ENCODE results near the gene ATXN2L. TPM values are rescaled to one million over a fixed set of nuclear protein-coding genes. Genes with fewer than 3 reads are reported as not detected.
"Not testable (repeated sequence)": the region's sequence is repeated elsewhere in the genome, so short reads cannot be mapped to it uniquely, and the experiment has no call there.

ATXN2L gene
- total RNA-seq (2014; rRNA removed; shearing (Covaris generic)) = 82.0 and 97.1 TPM in 2 replicates
- polyA plus RNA-seq (2014; cell fraction: nucleus; rRNA removed) = 135 and 157 TPM in 2 replicates

DNA sequence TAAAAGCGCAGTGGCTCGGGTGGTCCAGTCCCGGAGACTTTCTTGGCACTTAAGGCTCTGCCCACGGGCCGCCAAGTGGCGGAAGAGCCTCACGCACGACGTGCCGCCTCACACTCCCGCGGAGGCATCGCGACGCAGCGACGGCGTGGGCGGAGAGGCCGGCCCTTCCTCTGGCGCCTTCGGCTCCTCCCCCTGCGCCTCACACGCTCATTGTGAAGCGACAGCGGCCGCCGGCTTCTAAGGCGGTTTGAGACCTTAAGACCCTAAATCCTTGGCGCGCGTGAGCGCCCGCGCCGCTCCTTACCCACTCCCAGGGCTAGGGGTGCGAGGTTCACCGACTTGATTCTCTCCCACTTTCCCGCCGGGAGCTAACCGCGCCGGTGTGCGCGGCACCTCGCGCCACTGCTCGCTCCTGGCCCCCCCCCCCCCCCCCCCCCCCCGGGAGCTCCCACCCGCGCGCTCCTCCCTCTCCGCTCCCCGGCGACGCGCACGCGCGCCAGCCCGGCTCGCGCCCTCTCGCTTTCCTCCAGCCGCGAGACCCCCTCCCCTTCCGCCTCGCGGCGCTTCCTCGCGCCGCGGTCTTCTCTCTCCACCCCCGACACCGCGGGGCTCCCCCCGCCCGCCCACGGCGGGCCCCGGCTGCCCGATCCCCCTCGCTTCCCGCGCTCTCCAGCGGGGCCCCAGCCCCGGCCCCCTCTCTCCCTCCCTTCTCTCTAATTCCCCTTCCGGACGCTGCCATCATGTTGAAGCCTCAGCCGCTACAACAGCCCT, at the start of gene ATXN2L:
ATXN2L (plus strand) TSS at position 480 of the 771 bp plus-strand sequence; CDS start at position 741, 261 bp downstream.
- DNase-seq (ENCODE audit: extremely low read depth, low read depth) = peak; percentile 90

DNA sequence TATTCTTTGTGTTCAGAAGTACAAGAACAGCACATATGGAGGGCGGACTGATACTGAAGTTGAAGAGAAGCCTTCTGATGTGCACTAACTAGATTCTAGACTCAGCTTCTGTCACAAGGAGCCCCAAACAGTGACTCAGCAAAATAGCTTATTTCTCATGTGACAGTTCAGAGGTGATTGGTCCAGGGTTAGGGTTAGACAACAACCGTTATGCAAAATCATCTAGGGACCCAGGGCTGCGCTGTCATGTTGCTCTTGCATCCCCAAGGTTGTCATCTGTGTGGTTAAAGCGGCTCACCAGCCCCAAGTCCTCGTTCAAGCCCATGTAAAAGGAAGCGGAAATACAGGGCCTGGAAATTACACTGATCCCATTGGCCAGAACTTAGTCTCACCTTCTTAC, 41.1 kb upstream of the ATXN2L start:
- DNase-seq (ENCODE audit: extremely low read depth, low read depth) = not testable (repeated sequence)

DNA sequence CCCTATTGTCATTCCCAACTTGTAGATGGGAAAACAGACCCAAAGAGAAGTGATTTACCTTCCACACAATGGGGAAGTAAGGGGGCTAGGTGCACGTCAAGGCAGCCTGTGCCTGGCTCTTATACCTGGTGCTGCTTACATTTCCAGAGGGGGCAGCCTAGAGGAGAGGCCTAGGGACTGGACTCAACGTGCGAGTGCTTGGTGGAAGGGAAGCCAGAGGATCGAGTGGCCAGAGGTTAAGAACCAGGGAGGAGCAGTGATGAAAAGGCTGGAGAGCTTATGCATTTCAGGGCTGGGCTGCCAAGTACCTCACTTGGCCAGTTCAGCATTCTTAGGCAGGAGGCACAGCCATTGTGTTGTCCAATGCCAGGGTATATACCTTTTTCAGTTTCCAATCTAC, 40.4 kb upstream of the ATXN2L start:
- not testable (repeated sequence) for DNase-seq (ENCODE audit: extremely low read depth, low read depth)

- DNase-seq (ENCODE audit: extremely low read depth, low read depth) = not testable (repeated sequence)
Measured at GRCh38 chr16:28802235-28803019, 20.4 kb upstream of the ATXN2L start.

GRCh38 chr16:28807445-28808120, 15.2 kb upstream of the ATXN2L start:
- not testable (repeated sequence) for DNase-seq (ENCODE audit: extremely low read depth, low read depth)

GRCh38 chr16:28820016-28820415, 2.8 kb upstream of the ATXN2L start:
- DNase-seq (ENCODE audit: extremely low read depth, low read depth) = no peak

DNA sequence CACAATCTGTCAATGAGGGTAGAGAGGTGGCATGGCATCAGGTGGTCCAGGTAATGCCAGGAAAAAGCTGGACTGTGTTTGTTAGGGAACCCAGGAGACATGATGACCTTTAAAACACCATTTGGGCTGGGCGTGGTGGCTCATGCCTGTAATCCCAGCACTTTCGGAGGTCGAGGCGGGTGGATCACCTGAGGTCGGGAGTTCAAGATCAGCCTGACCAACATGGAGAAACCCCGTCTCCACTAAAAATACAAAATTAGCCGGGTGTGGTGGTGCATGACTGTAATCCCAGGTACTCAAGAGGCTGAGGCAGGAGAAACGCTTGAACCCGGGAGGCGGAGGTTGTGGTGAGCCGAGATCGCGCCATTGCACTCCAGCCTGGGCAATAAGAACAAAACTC, 2.3 kb upstream of the ATXN2L start:
- DNase-seq (ENCODE audit: extremely low read depth, low read depth) = not testable (repeated sequence)

DNA sequence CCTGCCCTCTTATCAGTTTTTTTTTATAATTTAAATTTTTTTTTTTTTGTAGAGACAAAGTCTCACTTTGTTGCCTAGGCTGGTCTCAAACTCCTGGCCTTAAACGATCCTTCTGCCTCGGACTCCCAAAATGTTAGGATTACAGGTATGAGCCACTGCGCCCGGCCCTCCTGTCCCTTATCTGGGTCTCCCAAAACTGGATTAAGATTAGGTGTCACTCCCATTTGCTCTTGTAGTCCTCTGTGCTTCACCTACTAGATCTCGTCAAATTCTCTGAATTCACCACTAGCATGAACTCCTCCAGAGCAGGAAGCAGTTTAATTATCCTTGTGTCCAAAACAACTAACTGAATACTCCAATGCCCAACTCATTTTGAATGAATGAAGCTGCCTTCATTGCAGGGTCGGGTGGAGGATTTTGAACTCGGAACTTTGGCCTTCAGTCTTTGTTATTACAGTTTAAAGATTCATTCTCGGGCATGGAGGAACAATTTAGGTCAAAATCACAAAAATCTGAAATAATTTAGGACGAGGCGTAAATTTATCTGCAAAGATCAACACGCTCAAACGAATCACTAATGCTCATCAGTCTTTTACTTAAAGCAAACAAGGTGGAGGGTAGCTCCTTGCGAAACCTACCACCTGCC, 802 bp upstream of the ATXN2L start:
- DNase-seq (ENCODE audit: extremely low read depth, low read depth) = no peak

DNA sequence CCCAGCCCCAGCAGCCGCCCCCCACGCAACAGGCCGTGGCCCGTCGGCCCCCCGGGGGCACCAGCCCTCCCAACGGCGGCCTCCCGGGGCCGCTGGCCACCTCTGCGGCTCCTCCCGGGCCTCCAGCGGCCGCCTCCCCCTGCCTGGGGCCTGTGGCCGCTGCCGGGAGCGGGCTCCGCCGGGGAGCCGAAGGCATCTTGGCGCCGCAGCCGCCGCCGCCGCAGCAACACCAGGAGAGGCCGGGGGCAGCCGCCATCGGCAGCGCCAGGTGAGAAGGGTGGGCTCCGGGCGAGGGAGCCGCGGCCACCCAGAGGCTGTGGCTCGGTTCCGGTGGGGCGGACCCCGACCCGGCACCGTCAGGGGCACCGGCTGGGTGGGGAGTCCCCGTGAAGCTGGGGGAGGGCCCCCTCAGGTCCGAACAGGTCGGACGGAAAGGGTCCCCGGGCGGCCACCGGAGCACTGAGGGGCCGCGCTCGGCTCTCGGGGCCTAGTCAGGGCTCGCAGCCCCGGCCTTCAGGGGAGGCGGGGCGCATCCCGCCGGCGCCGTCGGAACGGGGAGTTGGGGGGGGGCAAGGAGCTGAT, 583 bp downstream of the ATXN2L start:
- no peak for DNase-seq (ENCODE audit: extremely low read depth, low read depth)

DNA sequence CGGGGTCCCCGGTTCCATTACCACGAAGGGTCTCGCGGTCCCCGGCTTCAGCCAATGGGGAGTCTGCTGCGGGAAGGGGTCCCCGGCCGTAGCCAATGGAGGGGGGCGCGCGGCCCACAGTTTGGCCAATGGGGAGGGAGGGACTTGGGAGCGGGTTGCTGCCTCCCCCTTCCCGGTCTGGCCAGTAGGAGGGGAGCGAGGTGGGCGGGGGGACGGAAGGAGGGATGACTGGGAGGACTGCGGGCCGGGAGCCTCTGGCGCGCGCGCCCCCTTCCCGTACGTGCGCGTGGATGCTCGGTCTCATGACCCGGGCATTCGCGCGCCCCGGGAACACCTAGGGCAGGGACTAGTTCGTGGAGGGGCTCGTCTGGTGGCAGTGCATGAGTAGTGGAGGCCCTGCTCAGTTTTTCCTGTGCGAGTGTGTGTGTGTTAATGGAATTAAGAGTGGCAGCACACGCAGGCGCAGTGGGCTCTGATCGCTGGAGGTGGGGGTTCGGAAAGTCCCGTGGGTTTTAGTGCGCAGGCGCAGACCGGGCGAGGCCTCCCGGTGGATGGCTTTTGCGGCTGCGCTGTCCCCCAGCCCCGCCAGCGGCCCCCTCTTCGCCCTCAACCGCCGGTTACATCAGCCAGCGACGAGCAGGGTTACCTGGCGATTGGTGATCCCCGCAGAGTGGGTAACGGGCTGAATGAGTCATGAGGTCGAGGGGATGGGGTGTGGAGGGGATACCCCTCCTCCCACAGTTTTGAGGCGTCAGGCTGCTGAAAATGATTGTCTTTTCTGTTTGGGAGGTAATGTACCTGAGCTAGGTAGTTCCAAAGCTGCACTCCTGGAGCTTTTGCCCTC, 1.3 kb downstream of the ATXN2L start:
- DNase-seq (ENCODE audit: extremely low read depth, low read depth) = peak; percentile 95

DNA sequence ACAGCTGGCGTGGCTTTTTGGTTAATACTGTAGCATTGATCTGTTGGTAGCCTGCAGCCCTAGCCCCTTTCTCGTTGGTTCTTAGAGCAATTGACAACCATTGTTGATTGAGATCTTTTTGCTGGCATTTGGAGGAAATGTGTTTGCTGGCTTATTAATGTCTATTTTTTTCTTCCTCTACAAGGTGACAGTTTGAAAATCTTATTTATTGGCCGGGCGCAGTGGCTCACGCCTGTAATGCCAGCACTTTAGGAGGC, 1.8 kb downstream of the ATXN2L start:
- no peak for DNase-seq (ENCODE audit: extremely low read depth, low read depth)

DNA sequence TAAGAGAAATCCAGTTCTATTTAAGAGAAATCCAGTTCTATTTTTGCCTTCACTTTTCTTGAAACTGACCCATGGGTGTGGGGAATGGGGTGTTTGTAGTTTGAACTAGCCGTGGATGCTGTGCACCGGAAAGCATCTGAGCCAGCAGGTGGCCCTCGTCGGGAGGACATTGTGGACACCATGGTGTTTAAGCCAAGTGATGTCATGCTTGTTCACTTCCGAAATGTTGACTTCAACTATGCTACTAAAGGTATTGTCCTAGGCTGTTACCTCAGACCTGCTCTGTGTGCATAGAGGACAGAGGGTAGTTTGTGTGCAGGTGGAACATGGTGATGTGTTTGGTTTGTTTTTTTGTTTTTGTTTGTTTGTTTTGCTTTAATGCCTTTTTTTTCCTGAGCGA, 3.3 kb downstream of the ATXN2L start:
- DNase-seq (ENCODE audit: extremely low read depth, low read depth) = no peak

- DNase-seq (ENCODE audit: extremely low read depth, low read depth) = no peak
Measured at GRCh38 chr16:28829747-28830146, 6.9 kb downstream of the ATXN2L start.

DNA sequence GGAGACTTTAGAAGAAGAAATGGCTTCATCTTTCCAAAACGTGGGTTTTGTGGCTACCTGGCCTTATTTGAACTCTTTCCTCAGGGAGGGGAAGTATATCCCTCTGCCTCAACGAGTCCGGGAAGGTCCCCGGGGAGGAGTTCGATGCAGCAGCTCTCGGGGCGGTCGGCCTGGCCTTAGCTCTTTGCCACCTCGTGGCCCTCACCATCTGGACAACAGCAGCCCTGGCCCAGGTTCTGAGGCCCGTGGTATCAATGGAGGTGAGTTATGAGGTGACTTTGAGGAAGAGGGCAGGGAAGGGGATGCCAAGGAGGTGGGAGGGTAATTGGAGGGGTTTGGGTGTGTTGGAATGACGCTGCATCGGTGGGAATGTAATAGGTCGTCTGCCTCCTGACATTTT, 7.7 kb downstream of the ATXN2L start:
- DNase-seq (ENCODE audit: extremely low read depth, low read depth) = no peak

- no peak for DNase-seq (ENCODE audit: extremely low read depth, low read depth)
Measured at GRCh38 chr16:28834349-28834748, 11.6 kb downstream of the ATXN2L start.

DNA sequence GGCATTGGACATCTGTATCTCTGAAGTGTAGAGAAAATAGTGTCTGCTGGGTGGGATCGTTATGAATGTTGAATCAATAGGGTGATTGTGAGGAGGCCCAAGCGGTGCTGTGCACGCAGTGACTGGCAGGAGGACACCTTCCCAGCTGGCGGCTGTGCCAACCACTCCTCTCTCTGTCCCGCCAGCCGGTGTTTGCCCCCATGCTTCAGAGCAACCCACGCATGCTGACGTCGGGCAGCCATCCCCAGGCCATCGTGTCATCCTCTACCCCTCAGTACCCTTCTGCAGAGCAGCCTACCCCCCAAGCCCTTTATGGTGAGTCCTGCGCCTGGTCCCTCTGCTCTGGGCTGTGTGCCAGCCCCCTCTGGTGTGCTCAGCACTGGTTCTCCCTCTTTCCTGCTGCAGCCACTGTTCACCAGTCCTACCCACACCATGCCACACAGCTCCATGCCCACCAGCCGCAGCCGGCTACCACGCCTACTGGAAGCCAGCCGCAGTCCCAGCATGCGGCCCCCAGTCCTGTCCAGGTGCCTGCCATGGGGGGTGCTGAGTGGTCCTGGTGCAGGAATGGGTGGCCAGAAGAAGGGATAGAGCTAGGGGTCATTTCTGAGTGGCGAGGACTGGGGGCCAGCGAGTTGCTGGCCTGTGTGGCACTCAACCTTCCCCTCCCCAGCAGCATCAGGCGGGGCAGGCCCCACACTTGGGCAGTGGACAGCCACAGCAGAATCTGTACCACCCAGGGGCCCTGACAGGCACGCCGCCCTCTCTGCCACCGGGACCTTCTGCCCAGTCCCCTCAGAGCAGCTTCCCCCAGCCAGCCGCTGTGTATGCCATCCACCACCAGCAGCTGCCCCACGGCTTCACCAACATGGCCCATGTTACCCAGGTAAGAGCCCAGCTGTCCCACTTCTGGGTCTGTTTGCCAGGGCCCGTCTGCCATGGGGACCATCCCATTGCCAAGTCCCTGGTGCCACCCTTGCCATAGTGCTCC, 12.4 kb downstream of the ATXN2L start:
- no peak for DNase-seq (ENCODE audit: extremely low read depth, low read depth)

DNA sequence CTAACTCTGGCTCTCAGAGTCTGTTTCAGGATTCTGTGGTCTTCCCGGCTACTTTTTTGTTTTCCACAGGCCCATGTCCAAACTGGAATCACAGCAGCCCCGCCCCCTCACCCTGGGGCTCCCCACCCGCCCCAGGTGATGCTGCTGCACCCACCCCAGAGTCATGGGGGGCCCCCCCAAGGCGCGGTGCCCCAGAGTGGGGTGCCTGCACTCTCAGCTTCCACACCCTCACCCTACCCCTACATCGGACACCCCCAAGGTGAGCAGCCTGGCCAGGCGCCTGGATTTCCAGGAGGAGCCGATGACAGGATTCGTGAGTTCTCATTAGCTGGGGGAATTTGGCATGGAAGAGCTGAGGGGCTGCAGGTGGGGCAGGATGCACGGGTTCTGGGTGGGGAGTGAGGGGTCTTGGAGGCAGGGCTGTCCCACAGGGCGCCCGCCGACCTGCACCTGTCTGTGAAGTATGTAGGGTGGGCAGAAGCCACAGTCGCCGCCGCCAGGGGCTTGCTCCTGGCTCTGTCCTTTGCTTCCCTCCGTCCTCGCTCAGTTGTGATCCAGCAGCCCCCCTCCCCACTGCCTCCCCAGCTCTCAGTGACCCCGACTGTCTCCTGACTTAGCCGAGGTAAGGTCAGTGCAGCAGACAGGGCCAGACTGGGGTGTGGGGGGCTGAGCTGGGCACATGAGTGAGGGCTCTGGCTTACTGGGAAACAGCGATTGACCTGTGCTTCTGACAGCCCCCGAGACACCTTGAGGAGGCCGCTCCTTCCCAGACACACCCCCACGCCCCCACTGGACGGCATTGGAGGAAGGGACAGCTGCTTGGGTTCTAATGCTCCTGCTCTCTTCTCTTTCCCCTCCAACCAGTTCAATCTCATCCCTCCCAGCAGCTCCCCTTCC, 13.3 kb downstream of the ATXN2L start:
- DNase-seq (ENCODE audit: extremely low read depth, low read depth) = no peak

- no peak for DNase-seq (ENCODE audit: extremely low read depth, low read depth)
Measured at GRCh38 chr16:28836761-28837064, 13.9 kb downstream of the ATXN2L start.
